ENCODE results near the gene CREB3L1.

DNA sequence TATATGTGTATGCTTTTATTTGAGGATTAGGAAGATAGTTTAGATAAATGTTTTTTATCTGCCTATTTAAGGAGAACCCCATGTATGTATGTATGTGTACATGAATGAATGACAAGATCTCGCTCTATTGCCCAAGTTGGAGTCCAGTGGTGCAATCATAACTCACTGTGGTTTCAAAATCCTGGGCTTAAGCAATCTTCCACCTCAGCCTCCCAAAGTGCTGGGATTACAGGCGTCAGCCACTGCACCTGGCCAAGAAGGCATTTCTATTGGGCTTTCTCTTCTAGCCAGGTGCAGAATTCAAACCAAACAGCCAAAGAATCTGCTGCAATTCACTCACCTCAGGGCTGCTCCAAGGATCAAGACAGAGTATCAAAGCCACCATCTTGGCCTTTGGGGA lies 44.3 kb downstream of the CREB3L1 start:
- TF ChIP-seq, protein P1, sequence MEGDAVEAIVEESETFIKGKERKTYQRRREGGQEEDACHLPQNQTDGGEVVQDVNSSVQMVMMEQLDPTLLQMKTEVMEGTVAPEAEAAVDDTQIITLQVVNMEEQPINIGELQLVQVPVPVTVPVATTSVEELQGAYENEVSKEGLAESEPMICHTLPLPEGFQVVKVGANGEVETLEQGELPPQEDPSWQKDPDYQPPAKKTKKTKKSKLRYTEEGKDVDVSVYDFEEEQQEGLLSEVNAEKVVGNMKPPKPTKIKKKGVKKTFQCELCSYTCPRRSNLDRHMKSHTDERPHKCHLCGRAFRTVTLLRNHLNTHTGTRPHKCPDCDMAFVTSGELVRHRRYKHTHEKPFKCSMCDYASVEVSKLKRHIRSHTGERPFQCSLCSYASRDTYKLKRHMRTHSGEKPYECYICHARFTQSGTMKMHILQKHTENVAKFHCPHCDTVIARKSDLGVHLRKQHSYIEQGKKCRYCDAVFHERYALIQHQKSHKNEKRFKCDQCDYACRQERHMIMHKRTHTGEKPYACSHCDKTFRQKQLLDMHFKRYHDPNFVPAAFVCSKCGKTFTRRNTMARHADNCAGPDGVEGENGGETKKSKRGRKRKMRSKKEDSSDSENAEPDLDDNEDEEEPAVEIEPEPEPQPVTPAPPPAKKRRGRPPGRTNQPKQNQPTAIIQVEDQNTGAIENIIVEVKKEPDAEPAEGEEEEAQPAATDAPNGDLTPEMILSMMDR (IDR thresholded peaks at IDR 0.05; ENCODE audit: insufficient read depth, low read length, poor library complexity, severe bottlenecking) = no peak
- TF ChIP-seq EZH2phosphoT487 (conservative IDR thresholded peaks at IDR 0.05; ENCODE audit: low read length) = no peak
